NCI-H2196 treated with DMSO at 0.1 percent for 48 hours (cell line): ENCODE data around the gene MAP2K7.
"Not testable (repeated sequence)": the region's sequence is repeated elsewhere in the genome, so short reads cannot be mapped to it uniquely, and the experiment has no call there.

Source experiments
- DNase-seq: peaks from one replicate; lab custom pipeline; 2025; ENCODE audit not compliant: unreplicated experiment; lab: John Stamatoyannopoulos, UW

Gene MAP2K7

DNA sequence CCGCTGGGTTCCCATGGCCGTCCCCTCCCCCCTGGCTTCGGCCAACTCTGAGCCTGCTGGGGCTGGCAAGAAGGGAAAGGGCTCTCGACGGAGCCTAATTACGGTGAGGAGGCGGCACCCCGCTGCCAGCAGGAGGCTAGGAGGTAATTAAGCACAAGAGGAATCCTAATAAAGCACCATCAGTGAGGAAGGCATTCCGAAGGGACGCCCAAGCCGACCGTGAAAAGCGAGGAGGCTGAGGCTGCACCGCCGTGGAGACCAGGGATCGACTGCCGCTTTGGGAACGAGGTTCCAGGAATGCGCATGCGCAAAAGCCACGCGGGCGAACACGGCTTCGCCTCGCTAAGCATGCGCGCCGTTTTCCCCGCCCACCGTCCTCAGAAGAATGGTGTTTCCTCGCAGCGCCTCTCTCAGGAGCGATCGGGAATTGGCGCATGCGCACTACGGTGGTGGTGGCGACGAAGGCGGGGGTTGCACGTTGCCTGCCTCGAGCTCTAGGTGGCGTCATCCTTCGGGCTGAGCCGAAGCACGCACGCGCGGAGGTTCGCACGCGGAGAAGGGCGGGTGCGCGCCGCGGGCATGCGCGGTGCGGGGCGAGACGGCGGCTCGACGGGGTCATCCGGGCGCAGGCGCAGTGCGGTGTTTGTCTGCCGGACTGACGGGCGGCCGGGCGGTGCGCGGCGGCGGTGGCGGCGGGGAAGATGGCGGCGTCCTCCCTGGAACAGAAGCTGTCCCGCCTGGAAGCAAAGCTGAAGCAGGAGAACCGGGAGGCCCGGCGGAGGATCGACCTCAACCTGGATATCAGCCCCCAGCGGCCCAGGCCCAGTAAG lies at the start of gene MAP2K7:
Gene MAP2K7, plus strand, starts transcription at position 634 of the 830 bp plus-strand sequence. Its CDS starts 68 bp downstream, at position 702.
- peak; percentile 98 for DNase-seq

DNA sequence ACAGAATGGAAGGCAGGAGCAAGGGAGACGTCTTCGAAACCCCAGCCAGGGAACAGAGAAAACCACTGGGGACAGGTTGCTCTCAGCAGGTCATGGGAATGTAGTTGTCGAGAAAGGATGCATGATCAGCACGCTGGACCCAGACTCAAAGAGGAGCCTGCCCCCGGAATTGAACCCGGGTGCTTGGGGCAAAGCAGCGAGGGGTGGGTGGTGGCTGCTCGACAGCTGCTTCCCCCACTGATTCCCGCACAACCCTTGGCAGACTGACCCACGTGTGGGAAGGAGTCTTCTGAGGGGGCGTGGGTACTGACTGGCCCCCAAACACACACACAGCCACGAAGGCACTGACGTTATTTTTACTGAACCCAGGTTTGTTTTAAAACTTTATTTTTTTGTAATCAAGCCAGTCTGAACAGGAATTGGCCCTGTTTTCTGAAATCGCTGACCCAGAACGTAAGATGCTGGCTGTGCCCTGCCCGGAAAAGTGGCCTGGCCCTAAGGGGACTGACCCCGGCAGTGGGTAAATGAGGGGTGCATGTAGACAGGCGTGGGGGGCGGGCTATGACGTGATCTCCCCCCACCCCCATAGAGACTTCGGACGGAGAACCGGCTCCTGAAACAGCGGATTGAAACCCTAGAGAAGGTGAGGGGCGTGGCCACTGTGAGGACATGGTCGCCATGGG lies 48.1 kb upstream of the MAP2K7 start:
- DNase-seq: no peak

DNA sequence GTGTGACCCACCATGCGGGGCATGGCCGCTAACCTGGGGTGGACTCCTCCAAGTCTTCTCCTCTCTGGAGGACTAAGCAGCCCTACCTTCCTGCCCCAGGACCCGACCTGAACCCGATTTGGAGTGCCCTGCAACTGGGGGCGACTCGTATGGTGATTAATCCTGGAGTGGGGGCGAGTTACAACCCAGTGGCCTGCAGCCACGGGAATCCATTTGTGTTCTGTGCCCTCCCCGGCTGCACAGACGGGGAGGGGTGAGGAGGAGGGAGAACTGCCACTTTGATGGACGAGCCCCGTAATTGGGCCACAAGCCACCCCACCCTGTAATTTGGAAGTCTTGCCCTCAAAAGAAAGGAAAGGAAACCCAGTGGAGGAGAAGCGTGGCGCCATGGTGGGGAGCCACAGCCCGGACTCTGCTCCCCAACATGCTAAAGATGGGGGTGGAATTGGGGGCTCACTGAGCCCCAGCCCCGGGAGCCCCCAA lies 47.5 kb upstream of the MAP2K7 start:
- no peak for DNase-seq

DNA sequence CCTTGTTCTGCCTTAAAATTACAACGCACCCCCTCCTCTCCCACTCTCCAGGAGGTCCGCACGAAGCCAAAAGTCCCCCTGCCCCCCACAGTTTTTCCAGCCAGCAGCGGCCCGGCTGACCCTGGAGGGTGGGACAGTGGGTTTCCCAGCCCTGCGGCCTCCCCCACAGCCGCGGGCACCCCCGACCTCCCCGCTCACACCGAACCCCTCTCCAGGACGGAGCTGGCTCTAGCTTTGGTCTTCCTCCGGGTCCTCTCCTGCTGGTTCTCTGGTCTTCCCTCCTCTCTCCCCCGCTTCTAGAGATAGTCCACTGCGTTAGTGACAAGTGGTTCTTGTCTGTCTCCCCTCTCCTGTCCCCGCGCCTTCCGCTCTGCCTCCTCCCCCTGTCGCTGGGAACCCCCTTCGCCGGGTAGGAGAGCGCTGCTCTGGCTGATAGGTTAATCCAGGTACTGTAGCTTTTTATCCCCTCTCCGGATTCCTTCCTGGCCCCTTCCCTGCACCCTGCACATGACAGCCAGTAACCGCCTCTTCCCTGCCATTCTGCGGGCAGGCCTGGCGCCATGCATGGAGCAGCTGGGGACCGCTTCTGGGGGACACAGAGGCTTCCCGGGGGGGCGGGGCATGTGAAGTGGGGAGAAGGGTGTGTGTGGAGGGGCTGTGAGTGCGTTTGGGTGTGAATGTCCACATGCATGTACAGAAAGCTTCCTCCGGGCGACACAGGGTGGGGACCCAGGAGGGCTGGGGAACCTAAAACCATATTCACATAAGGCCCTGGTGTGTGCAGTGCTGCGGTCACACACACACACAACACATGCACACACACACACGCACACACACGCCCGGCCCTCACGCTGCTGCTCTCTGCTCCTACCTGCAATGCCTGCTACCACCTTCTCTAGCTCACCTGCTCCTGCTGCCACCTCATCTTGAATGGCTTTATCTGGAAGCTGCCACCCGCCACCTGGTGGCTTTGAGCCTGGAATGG lies 46.7 kb upstream of the MAP2K7 start:
- DNase-seq: no peak

DNA sequence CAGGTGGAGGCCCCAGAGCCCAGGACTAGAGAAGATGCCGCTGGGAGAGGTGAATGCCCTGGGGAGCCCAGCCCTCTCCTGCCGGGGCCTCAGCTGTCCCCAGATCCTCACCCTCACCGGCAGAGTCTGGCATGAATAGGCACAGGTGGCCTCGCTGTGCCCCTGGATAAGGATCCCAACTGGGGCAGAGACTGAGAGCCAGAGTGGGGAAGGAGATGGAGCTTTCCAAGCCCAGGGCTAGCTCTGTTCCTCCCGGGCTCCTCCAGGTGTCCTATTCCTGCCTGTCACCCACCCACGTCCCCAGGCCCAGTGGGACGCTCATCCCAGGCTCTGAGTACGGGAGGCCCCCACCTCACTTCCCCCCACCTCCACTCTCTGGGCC lies 46.0 kb upstream of the MAP2K7 start:
- no peak for DNase-seq

DNA sequence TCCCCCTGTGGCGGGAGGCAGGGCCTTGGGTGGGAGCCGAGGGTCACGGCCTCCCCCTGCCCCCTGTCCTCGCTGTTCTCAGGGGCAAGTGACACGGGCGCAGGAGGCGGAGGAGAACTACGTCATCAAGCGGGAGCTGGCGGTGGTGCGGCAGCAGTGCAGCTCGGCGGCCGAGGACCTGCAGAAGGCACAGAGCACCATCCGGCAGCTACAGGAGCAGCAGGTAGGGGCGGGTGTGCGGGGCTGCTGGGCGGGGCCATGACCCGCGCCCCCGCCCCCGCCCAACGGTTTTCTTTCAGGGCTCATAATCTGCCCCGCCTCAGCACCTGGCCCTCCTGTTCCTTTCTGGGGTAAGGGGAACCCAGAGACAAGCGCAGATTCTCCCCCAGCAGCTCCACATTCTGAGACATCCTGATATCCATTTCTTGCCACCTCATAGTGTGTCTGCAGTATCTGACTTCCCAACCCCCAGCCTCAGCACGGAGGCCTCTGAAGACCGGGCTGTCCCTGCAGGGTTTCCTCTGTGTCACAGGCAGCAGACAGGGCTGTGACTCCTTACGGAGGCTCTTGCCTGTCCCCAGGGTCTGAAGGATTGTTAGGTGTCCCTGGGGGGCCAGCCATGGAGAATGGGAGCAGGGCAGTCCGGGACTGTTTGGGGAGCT lies 45.4 kb upstream of the MAP2K7 start:
- no peak for DNase-seq

DNA sequence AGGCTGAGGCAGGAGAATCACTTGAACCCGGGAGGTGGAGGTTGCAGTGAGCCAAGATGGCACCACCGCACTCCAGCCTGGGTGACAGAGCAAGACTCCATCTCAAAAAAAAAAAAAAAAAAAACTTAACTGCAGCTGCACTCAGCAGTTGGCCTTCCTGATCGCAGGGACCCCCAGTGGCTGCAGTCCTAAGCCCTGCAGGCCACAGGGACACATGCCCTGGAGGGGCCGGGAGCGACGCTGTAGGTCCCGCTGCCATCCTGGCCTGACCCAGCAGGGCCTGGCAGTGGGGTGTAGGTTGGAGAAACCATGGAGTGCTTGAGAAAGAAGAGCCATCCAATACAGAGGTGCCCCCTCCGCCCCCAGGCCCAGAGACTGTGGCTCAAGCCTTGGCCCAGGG lies 44.6 kb upstream of the MAP2K7 start:
- not testable (repeated sequence) for DNase-seq

DNA sequence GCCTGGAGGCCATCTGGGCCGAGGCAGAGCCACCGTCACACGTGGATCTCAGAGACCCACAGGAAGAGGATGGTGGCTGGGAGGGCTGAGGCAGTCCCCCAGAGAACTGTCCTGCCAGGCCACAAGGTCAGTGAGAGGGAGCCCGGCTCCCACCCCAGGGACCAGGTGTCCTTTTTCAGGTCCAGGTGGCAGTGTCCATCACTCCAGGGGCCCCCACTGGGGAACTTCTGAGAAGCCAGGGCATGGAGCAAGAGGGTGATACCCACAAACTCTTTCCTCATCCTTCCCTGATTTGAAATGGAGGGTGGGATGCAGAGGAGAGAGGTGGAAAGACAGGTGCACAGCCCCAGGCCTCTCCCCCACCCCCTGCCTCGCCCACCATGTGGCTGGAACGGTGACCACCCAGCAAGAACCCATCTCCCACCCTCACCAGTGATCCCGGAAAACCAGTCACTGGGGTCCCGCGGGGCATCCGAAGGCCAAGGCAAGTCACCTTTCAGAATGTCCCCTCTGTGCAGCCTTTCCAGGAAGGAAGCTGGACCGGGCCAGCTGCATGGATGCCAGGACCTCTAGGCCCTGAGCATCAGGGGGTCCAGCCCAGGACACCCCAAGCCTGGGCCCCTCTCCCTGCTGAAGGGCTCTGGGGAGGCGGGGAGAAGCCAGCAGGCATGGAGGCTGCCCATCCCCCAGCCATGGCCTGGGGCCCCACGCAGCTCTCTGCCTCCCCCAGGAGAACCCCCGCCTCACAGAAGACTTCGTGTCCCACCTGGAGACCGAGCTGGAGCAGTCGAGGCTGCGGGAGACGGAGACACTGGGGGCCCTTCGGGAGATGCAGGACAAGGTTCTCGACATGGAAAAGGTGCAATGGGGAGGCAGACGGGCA lies 43.6 kb upstream of the MAP2K7 start:
- no peak for DNase-seq

DNA sequence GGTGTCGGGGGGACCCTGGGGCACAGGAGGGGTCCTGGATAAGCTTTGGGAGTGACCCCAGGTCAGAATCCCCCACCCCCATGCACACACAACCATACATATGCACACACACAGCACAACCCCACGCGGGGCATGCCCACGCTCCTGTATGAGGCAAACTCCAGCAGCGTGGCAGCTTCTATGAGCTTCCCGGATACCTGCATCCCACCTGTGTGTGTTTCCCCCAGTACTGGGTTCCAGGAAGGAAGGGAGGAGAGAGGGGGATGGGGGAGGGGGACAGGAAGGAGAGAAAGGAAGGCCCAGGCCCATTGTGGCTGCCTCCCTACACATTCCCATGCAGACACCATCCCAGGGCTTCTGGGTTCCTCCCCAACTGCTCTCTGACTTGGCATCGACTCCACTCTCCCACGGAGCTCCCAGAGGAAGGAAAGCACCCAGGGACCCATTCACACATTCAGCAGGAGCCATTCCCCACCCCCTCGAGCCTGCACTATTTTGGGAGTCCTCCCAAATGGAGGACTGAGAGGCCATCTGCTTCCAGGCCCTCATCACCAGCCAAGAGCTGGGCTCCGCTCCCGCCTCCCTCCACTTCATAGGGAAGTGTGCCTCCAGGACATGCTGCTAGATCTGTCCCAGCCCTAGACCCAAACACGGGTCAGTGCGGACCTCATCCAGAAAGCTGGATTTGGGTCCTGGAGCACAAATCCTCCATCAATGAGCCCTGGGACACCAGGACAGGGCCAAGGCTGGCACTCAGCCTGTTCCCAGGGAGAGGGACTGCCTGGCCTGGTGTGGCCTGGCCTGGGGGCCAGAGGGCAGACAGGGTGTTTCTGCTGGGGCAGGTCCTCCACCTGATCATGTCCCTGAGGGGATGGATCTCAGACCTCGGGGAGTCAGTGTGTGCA lies 42.7 kb upstream of the MAP2K7 start:
- no peak for DNase-seq

DNA sequence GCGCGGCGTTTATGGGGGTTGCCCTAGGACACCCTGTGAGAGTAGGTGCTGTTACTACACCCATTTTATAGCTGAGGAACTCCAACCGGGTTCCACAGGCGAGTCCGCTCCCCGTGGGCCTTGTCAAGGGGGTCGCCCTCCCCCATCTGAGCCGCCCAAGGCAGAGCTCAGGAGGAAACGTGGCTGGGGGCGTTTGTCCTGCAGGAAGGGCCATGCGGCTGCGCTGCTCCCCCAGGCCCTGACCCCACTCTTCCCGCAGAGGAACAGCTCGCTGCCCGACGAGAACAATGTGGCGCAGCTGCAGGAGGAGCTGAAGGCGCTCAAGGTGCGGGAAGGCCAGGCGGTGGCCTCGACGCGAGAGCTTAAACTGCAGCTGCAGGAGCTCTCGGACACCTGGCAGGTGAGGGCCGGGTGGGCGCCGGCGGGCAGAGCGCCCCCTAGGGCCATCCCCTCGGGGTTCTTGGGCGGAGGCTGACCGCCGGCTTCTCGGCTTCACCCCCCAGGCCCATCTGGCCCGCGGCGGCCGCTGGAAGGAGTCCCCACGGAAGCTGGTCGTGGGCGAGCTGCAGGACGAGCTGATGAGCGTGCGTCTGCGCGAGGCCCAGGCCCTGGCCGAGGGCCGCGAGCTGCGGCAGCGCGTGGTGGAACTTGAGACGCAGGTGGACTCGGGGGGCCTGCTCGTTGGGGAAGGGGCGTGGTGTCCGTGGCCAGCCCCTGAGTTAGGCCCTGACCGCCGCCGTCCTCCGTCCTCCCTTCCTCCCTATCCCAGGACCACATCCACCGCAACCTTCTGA lies 41.9 kb upstream of the MAP2K7 start:
- DNase-seq: no peak

DNA sequence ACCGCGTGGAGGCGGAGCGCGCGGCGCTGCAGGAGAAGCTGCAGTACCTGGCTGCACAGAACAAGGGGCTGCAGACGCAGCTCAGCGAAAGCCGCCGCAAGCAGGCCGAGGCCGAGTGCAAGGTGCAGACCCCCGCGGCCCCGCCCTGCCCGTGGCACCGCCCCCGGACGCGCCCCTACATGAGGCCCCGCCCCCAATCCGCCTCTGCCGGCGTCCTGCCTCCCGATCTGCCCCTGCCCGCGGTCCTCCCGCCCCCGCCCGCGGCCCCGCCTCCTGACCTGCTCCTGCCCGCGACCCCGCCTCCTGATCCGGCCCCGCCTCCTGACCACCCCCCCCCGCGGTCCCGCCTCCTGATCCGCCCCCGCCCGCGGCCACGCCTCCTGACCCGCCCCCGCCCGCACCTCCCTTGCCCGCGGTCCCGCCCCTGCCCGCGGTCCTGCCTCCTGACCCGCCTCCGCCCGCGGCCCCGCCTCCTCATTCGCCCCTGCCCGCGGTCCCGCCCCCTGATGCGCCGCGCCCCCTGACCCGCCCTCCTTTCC lies 41.2 kb upstream of the MAP2K7 start:
- DNase-seq: no peak

DNA sequence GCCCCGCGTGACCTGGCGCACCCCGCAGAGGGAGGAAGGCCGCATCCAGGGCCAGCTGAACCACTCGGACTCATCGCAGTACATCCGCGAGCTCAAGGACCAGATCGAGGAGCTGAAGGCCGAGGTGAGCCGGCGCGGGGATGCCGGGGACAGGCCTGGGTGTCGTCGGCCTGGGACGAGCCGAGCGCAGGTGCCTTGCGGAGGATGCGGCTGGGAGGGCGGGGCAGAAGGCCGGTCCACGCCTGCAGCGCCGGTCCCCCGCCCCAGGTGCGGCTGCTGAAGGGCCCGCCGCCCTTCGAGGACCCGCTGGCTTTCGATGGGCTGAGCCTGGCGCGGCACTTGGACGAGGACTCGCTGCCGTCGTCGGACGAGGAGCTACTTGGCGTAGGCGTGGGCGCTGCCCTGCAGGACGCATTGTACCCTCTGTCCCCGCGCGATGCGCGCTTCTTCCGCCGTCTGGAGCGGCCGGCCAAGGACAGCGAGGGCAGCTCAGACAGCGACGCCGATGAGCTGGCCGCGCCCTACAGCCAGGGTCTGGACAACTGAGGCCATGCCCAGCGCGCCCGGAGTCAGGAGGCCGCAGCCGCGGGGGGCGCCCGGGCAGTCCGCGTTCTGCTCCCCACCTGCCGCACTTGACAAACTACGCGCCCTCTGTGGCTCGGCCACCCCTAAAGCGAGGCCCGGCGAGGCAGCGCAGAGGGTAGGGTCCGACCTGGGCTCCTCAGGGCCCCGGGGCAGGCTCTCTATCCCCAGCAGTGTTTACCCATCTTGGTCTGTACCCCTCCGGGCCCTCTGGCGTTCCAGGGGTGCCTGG lies 40.3 kb upstream of the MAP2K7 start:
- no peak for DNase-seq

DNA sequence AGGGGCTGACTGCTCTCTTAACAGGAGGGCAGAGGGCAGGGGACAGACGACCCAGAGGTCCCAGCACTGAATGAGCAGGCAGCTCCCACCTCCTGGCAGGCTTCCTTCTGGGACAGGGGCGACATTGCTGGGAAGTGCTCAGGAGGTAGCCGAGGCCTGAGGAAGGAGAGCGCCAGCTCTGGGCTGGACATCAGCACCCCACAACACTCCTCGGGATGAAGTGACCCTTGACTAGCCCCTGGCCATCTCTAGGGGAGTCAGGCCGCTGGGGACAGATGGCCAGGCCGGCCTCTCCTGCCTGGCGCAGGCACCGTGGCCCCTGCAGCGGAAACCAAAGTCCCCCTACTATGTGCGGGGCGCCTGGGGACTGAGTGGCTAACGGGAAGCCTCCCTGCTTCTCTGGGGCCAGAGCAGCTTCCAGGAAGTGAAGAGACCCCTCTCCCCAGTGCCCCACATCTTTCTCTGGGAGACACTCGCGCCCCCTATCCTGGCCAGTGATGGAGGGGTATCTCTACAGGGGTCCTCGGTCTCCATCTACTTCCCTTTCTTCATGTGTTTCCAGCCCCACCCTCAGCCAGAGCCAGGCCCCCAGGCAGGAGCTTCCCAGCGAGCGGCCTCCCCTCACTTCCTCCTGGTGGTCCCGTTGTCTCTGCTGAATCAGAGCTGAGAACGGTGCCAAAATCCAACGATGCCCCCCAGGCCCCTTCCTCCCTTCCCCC lies 39.5 kb upstream of the MAP2K7 start:
- no peak for DNase-seq

DNA sequence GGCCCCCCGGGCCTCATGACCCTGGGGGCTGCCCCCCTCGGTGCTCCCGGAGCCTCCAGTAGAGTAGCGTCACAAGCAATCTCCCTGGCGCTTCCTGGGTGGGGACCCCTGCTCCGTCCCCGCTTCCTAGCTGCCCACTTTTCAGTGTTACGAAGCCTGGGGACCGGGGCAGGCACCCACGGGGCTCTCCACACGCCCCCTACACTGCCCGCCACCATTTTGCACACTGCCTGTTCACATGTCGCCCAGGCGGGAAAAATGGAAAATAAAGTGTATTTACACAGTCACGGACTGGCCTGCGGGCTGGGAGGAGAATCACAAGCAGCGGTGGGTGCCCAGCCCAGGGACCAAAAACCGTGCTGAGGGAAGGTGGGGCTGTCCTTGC lies 39.0 kb upstream of the MAP2K7 start:
- DNase-seq: no peak

DNA sequence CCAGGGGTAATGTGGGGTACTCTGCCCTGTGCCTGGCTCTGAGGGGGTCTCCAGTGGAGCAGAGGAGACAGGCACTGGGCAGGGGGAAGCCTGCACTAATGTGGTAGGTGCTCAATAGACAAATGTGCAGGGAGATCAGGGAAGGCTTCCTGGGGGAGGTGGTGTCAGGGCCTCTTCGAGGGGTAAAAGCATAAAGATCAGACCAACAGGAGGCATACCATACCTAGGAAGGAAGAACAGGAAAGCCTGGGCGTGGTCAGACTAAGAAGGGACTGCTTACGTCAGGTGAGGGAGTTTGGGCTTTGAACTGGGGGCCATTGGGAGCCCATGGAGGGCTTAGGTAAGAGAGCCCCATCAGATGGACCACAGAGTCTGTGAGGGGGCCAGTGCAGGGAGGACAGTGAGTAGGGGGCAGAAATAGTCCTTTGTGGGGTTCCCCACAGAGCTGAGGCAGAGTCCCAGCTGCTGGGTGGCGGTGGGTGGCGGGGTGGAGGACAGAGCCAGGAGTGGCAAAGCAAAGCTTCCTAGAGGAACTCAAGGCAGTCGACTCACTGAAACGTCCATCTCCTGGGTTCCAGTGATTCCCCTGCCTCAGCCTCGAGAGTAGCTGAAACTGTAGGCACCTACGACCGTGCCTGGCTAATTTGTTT lies 38.3 kb upstream of the MAP2K7 start:
- no peak for DNase-seq
